COLO668 (cell line): ENCODE data around the gene MAN2B2.

ENCODE experiments used
- DNase-seq: peaks from one replicate; lab custom pipeline; 2025; ENCODE audit not compliant: unreplicated experiment; lab: John Stamatoyannopoulos, UW

Gene MAN2B2

GRCh38 chr4:6574747-6575502 lies at the start of gene MAN2B2:
MAN2B2 (plus strand) TSS chr4:6575189; CDS start chr4:6575211, 22 bp downstream.
- peak; percentile 93 for DNase-seq

- DNase-seq = no peak
Measured at GRCh38 chr4:6525474-6525873, 49.5 kb upstream of the MAN2B2 start.

GRCh38 chr4:6526156-6526555 lies 48.8 kb upstream of the MAN2B2 start:
- DNase-seq = no peak

GRCh38 chr4:6526671-6527091 lies 48.3 kb upstream of the MAN2B2 start:
- DNase-seq = no peak

- DNase-seq = no peak
Measured at GRCh38 chr4:6527259-6527658, 47.7 kb upstream of the MAN2B2 start.

GRCh38 chr4:6527683-6528595 lies 47.0 kb upstream of the MAN2B2 start:
- DNase-seq = no peak

GRCh38 chr4:6529021-6529420 lies 46.0 kb upstream of the MAN2B2 start:
- no peak for DNase-seq

- DNase-seq = no peak
Measured at GRCh38 chr4:6530301-6530700, 44.7 kb upstream of the MAN2B2 start.

- no peak for DNase-seq
Measured at GRCh38 chr4:6530964-6531363, 44.0 kb upstream of the MAN2B2 start.

- no peak for DNase-seq
Measured at GRCh38 chr4:6532102-6532501, 42.9 kb upstream of the MAN2B2 start.

GRCh38 chr4:6532658-6533057 lies 42.3 kb upstream of the MAN2B2 start:
- no peak for DNase-seq

GRCh38 chr4:6534050-6534449 lies 40.9 kb upstream of the MAN2B2 start:
- DNase-seq = no peak

GRCh38 chr4:6534618-6535328 lies 40.2 kb upstream of the MAN2B2 start:
- DNase-seq = no peak

GRCh38 chr4:6535329-6535692 lies 39.7 kb upstream of the MAN2B2 start:
- DNase-seq = no peak

GRCh38 chr4:6535706-6536105 lies 39.3 kb upstream of the MAN2B2 start:
- no peak for DNase-seq

GRCh38 chr4:6538111-6538510 lies 36.9 kb upstream of the MAN2B2 start:
- DNase-seq = no peak

- peak; percentile 83 for DNase-seq
Measured at GRCh38 chr4:6538575-6538974, 36.4 kb upstream of the MAN2B2 start.

- DNase-seq = peak; percentile 65
Measured at GRCh38 chr4:6539009-6539764, 35.8 kb upstream of the MAN2B2 start.

GRCh38 chr4:6540879-6541278 lies 34.1 kb upstream of the MAN2B2 start:
- DNase-seq = no peak

GRCh38 chr4:6541789-6542188 lies 33.2 kb upstream of the MAN2B2 start:
- no peak for DNase-seq

- peak; percentile 50 for DNase-seq
Measured at GRCh38 chr4:6542951-6543350, 32.0 kb upstream of the MAN2B2 start.
